BJ (cell line): ENCODE data around the gene CA5A. TPM values are rescaled to one million over a fixed set of nuclear protein-coding genes. Genes with fewer than 3 reads are reported as not detected.

ENCODE experiments used
- CTCF ChIA-PET: fragments of 350-600 bp; formaldehyde crosslinking; extraction: SDS; loops from one replicate; lab custom pipeline; 2021; ENCODE audit warnings: antibody characterized with exemption, inconsistent platforms; lab: Yijun Ruan, JAX
- POLR2A ChIA-PET: fragments of 300-600 bp; sonication (Branson Sonifier 250); formaldehyde crosslinking; extraction: SDS; loops from one replicate; lab custom pipeline; 2021; ENCODE audit warnings: antibody characterized with exemption; lab: Charles Lee
- DNase-seq: peaks from one replicate; pipeline ENCODE4 v3.0.0-alpha.2; 2011; ENCODE audit warnings: low read depth
- H3K27me3 ChIP-seq: 2 replicates; pipeline ENCODE4 v1.6.0; 2011; ENCODE audit warnings: low read length; ENCODE audit not compliant: control insufficient read depth, insufficient read depth
- H3K36me3 ChIP-seq: 2 replicates; pipeline ENCODE4 v1.5.1; 2011; ENCODE audit warnings: low read length; ENCODE audit not compliant: control insufficient read depth, insufficient read depth
- H3K4me3 ChIP-seq: 2 replicates; pipeline ENCODE4 v1.5.1; 2011; ENCODE audit warnings: low read depth, mild to moderate bottlenecking, control low read depth, low read length
- polyA plus RNA-seq: library from polyadenylated mRNA; depleted of rRNA; stranded (reverse); fragments of >200 nt; gene quantifications from 2 replicates; pipeline ENCODE4 v1.2.3, GENCODE V29; 2011
- TF ChIP-seq, protein P1 (sequence below): IDR thresholded peaks from 2 replicates; pipeline ENCODE4 v1.5.1; 2011; ENCODE audit warnings: low read depth, mild to moderate bottlenecking, control low read depth, inconsistent platforms, low read length, moderate library complexity; ENCODE audit not compliant: insufficient read depth

CA5A gene
- polyA plus RNA-seq, 1 experiment = not detected

DNA sequence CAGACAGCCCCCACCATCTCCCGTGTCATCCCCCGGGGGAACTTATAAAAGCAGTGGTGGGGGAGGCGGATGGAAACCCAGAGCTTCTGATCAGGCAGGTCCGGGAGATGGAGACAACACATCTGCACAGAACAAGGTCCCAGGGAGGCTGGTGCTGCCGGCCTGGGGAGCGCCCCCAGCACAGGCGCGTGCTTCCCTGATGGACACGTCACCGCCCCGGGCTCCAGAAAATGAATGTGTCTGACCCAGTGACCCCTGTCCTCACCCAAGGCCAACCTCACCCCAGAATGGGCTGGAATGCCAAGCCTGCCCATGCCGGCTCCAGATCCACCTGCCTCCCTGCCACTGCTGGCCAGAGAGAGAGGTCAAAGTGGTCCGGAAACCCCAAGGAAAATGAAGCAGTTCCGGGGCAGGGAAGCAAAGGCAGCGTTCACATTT lies 79.5 kb downstream of the CA5A start:
- H3K27me3 ChIP-seq = no peaks in the 10 kb centered on the region
- H3K4me3 ChIP-seq = no peak overlapping the region
- TF ChIP-seq, protein P1, sequence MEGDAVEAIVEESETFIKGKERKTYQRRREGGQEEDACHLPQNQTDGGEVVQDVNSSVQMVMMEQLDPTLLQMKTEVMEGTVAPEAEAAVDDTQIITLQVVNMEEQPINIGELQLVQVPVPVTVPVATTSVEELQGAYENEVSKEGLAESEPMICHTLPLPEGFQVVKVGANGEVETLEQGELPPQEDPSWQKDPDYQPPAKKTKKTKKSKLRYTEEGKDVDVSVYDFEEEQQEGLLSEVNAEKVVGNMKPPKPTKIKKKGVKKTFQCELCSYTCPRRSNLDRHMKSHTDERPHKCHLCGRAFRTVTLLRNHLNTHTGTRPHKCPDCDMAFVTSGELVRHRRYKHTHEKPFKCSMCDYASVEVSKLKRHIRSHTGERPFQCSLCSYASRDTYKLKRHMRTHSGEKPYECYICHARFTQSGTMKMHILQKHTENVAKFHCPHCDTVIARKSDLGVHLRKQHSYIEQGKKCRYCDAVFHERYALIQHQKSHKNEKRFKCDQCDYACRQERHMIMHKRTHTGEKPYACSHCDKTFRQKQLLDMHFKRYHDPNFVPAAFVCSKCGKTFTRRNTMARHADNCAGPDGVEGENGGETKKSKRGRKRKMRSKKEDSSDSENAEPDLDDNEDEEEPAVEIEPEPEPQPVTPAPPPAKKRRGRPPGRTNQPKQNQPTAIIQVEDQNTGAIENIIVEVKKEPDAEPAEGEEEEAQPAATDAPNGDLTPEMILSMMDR = no peak
- peaks cover 12% of the 10 kb centered on the region for H3K36me3 ChIP-seq
- no peak for DNase-seq
- ChIA-PET POLR2A (no interaction called here), CTCF (interaction anchor here (1.7 to 1.9 kb wide), 2 partner anchors 14 to 77 kb away, joined by 4 to 6 read pairs; no protein-coding TSS in a partner anchor)

DNA sequence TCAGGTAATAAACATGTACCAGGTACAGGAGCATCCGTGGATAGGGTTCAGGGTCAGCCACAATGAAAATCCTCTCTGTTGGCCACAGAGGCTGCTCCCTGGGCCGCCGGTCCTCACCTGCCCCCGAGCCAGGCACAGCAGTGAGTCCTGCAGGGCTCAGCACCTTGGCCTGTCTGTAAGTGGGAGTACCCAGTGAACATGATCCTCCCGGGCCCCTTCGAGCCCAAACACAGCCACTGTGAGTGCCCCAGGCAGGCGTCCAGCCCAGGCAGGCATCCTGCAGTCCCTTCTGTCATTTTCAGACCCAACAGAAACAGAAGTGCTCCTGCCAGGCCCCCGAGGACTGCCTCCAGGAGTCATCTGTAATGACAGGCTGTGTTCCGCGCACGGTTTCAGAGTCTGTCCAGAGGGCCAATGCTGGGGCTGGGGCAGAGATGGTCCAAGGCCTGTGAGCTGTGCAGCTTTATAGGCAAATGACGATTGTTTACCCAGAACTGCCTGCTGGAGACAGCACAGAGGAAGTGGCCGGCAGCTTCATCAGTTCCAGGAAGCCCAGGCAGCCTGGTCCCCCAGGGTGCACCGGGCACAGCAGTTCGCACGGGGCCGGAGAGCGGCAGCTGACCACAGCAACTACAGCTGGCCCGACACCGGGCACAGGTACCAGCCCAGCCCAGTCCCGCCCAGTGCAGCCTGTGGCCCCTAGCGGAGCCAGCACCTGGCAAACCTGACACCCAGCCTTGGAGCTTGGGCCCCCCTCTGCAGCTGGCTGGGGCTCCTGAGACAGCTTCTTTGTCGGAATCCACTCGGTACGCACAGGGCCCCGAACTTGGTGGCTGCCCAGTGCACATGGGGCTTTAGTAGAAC lies 80.2 kb downstream of the CA5A start:
- Histone ChIP-seq H3K36me3 (peaks cover 15% of the 10 kb centered on the region), H3K27me3 (no peaks in the 10 kb centered on the region), H3K4me3 (no peak overlapping the region)
- CTCF ChIA-PET = interaction anchor here (1.7 to 1.9 kb wide), 2 partner anchors 15 to 77 kb away, joined by 4 to 6 read pairs; no protein-coding TSS in a partner anchor
- TF ChIP-seq, protein P1 = no peak
- POLR2A ChIA-PET = no interaction called here
- DNase-seq = no peak

GRCh38 chr16:87854907-87855683 lies 81.2 kb downstream of the CA5A start:
- H3K36me3 ChIP-seq = peaks cover 22% of the 10 kb centered on the region

GRCh38 chr16:87854053-87854906 lies 82.0 kb downstream of the CA5A start:
- DNase-seq = no peak
- Histone ChIP-seq H3K27me3 (no peaks in the 10 kb centered on the region), H3K4me3 (no peak overlapping the region), H3K36me3 (peaks cover 26% of the 10 kb centered on the region)
- TF ChIP-seq, protein P1 = no peak
- POLR2A ChIA-PET = no interaction called here
- CTCF ChIA-PET = interaction anchor here (1.2 to 9.0 kb wide), 3 partner anchors 16 to 75 kb away, joined by 4 to 98 read pairs (median 15); partner anchors contain the start of gene SLC7A5

More at GRCh38 chr16:87854907-87855683, 81.2 kb downstream of the CA5A start:
- ChIA-PET POLR2A (no interaction called here), CTCF (interaction anchor here (1.2 kb wide), 1 partner anchor 76 kb away, joined by 4 read pairs; no protein-coding TSS in a partner anchor)
- no peak for DNase-seq
- Histone ChIP-seq H3K27me3 (no peaks in the 10 kb centered on the region), H3K4me3 (no peak overlapping the region)
- TF ChIP-seq, protein P1 = no peak
